Gastroesophageal sphincter (tissue), 2 donors: ENCODE results near the gene IGF2R.

Experiments
- EP300 ChIP-seq: sonication (generic); formaldehyde crosslinking; IDR thresholded peaks from one replicate; pipeline ENCODE4 v1.6.1; 2017; ENCODE audit warnings: antibody characterized with exemption, mild to moderate bottlenecking
- POLR2A ChIP-seq, 2 donors: fragments of 450-650 bp; IDR thresholded peaks; one replicate each; pipeline ENCODE4 v1.6.1; 2017; ENCODE audit warnings: antibody characterized with exemption in 2 of 2, mild to moderate bottlenecking in 2 of 2, moderate library complexity in 1 of 2

- TF ChIP-seq POLR2A (IDR thresholded peaks at IDR 0.05) (no peak), EP300 (no peak)
Observed at GRCh38 chr6:159982731-159983506, 14.0 kb downstream of the IGF2R start.
